SK-N-SH treated with all-trans-retinoic acid at 6 μM for 48 hours (cell line): ENCODE data around the gene LAMA2.

Source experiments
- OSR1 ChIP-seq: fragments of 250-450 bp; sonication (Bioruptor Pico); IDR thresholded peaks from 2 replicates; pipeline ENCODE4 v1.8.0; 2022; ENCODE audit warnings: moderate library complexity, mild to moderate bottlenecking, inconsistent platforms
- RARB ChIP-seq: fragments of 250-450 bp; sonication (Bioruptor Pico); IDR thresholded peaks from 2 replicates; pipeline ENCODE4 v1.8.0; 2021; ENCODE audit warnings: mild to moderate bottlenecking, moderate library complexity
- SNAI2 ChIP-seq: fragments of 250-450 bp; sonication (Bioruptor Pico); IDR thresholded peaks from 2 replicates; pipeline ENCODE4 v1.5.0; 2020; ENCODE audit warnings: mild to moderate bottlenecking, moderate library complexity
- ZNF565 ChIP-seq: fragments of 450-650 bp; formaldehyde crosslinking; conservative IDR thresholded peaks from 2 replicates; pipeline ENCODE4 v1.5.0; 2020; ENCODE audit warnings: low read depth, mild to moderate bottlenecking, moderate library complexity
- TF ChIP-seq, protein P1 (sequence below): fragments of 250-450 bp; sonication (Bioruptor Pico); IDR thresholded peaks from 2 replicates; pipeline ENCODE4 v1.5.0; 2020; ENCODE audit warnings: mild to moderate bottlenecking, moderate library complexity
- TF ChIP-seq, protein P2 (sequence below): fragments of 250-450 bp; sonication (Bioruptor Pico); IDR thresholded peaks from 2 replicates; pipeline ENCODE4 v1.8.0; 2021; ENCODE audit warnings: low read depth, mild to moderate bottlenecking, moderate library complexity, borderline replicate concordance

DNA sequence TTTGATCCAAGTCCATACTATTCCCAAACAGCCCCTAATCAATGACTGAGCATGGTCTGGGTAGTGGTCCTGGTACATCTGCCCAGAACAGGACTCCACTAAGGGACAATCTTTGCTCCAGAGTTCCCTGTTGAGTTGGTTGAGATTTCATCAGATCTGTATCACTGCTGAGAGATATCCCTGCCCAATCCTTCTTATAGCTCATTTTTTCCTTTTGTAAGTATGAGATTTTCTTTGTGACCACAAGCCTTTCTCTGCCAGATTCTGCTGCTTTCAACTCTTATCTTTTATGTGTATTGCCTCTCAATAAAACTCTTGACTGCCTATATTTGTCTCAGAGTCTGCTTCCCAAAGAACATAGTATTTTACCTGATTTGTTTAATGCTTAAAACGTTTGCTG lies 46.2 kb upstream of the LAMA2 start:
- no peak for TF ChIP-seq RARB (CRISPR knock-in tag)
- TF ChIP-seq ZNF565 (CRISPR knock-in tag): no peak
- TF ChIP-seq SNAI2 (CRISPR knock-in tag): no peak
- no peak for TF ChIP-seq OSR1 (CRISPR knock-in tag)
- TF ChIP-seq, protein P1, sequence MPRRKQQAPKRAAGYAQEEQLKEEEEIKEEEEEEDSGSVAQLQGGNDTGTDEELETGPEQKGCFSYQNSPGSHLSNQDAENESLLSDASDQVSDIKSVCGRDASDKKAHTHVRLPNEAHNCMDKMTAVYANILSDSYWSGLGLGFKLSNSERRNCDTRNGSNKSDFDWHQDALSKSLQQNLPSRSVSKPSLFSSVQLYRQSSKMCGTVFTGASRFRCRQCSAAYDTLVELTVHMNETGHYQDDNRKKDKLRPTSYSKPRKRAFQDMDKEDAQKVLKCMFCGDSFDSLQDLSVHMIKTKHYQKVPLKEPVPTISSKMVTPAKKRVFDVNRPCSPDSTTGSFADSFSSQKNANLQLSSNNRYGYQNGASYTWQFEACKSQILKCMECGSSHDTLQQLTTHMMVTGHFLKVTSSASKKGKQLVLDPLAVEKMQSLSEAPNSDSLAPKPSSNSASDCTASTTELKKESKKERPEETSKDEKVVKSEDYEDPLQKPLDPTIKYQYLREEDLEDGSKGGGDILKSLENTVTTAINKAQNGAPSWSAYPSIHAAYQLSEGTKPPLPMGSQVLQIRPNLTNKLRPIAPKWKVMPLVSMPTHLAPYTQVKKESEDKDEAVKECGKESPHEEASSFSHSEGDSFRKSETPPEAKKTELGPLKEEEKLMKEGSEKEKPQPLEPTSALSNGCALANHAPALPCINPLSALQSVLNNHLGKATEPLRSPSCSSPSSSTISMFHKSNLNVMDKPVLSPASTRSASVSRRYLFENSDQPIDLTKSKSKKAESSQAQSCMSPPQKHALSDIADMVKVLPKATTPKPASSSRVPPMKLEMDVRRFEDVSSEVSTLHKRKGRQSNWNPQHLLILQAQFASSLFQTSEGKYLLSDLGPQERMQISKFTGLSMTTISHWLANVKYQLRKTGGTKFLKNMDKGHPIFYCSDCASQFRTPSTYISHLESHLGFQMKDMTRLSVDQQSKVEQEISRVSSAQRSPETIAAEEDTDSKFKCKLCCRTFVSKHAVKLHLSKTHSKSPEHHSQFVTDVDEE (CRISPR knock-in tag): no peak
- TF ChIP-seq, protein P2, sequence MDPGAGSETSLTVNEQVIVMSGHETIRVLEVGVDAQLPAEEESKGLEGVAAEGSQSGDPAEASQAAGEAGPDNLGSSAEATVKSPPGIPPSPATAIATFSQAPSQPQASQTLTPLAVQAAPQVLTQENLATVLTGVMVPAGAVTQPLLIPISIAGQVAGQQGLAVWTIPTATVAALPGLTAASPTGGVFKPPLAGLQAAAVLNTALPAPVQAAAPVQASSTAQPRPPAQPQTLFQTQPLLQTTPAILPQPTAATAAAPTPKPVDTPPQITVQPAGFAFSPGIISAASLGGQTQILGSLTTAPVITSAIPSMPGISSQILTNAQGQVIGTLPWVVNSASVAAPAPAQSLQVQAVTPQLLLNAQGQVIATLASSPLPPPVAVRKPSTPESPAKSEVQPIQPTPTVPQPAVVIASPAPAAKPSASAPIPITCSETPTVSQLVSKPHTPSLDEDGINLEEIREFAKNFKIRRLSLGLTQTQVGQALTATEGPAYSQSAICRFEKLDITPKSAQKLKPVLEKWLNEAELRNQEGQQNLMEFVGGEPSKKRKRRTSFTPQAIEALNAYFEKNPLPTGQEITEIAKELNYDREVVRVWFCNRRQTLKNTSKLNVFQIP (CRISPR knock-in tag): no peak
